GM10266 (cell line): Measurements from ENCODE around the gene TTC19.

Experiments
- DNase-seq: peaks from one replicate; pipeline ENCODE4 v3.0.0; 2012; ENCODE audit errors: extremely low spot score
- TF ChIP-seq, protein P1 (sequence below): IDR thresholded peaks from 2 replicates; pipeline ENCODE4 v1.5.1; 2012; ENCODE audit warnings: mild to moderate bottlenecking, low read depth; ENCODE audit not compliant: control insufficient read depth, insufficient read depth; ENCODE audit errors: missing control alignments

The TTC19 gene, protein sequence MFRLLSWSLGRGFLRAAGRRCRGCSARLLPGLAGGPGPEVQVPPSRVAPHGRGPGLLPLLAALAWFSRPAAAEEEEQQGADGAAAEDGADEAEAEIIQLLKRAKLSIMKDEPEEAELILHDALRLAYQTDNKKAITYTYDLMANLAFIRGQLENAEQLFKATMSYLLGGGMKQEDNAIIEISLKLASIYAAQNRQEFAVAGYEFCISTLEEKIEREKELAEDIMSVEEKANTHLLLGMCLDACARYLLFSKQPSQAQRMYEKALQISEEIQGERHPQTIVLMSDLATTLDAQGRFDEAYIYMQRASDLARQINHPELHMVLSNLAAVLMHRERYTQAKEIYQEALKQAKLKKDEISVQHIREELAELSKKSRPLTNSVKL

DNA sequence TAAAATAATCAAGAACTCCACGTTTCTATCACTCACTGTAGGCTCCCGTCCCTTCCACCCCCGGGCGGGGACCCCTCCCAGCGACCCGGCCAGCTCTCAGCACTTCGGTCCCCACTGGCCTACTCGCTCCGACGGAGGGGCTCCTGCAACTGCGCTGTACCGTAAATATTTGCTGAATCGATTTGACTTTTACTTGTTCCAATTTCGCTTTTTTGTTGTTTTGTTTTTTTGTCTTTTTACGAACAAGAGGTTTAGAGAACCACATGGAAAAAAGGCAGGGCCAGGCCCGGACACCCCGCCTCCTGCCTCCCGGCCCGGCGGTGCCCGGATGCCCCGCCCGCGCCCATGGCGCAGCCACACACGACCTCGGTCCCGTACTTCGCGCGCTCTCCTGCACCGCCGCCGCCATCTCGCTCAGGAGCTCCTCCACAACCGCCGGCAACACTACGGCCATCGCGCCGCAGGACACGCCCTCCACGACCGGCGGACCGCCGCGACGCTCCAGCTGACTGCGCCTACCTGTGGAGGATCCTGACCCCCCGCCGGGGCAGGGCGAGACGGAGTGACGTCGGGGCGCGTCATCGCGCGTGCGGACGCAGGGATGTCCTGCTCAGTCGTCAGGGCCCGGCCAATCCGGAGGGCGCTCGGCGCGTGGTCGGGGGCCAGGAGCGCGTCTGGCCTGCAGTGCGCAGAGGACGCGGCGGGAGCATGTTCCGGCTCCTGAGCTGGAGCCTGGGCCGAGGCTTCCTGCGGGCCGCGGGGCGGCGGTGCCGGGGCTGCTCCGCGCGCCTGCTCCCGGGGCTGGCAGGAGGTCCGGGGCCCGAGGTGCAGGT is at the start of gene TTC19, which contains the start of gene ZSWIM7:
Gene TTC19, plus strand, starts transcription at position 684 of the 833 bp plus-strand sequence. Its CDS starts 25 bp downstream, at position 709.
Gene ZSWIM7, minus strand, starts transcription at position 564 of the 833 bp plus-strand sequence. Its CDS starts 110 bp downstream, at position 454.
- TF ChIP-seq, protein P1, sequence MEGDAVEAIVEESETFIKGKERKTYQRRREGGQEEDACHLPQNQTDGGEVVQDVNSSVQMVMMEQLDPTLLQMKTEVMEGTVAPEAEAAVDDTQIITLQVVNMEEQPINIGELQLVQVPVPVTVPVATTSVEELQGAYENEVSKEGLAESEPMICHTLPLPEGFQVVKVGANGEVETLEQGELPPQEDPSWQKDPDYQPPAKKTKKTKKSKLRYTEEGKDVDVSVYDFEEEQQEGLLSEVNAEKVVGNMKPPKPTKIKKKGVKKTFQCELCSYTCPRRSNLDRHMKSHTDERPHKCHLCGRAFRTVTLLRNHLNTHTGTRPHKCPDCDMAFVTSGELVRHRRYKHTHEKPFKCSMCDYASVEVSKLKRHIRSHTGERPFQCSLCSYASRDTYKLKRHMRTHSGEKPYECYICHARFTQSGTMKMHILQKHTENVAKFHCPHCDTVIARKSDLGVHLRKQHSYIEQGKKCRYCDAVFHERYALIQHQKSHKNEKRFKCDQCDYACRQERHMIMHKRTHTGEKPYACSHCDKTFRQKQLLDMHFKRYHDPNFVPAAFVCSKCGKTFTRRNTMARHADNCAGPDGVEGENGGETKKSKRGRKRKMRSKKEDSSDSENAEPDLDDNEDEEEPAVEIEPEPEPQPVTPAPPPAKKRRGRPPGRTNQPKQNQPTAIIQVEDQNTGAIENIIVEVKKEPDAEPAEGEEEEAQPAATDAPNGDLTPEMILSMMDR, result peak; percentile 7
- DNase-seq, result peak; percentile 99

DNA sequence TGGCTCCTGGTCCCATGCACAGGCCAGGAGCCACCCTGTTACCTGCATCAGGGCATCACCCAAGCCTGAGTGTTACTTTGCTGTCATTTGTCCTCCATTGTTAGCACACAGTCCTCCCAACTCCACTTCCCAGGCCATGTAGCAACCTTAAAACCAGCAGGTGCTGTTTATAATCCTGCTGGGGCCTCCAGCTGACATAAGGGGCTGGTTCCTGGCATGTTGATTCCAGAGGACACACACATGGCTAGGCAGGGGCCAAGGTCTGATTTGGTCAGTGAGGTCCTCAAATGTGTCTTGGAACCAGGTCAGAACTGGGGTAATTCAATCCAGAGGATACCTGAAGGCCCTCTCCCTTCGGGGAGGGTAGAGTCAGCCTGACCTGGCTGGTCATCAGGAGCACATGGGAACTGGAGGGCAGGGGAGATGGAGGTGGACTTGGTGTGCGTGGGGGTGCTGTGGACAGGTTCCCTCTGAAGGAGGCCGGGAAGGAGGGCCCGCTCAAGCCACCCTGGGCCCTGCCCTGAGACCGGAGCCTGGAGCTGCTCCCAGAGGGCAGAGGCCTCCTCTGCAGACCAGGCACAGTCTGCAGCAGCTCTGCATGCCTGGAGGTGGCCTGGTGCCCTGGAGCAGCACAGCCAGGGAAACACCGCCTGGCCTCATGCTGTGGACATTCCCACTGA is 48.1 kb upstream of the TTC19 start:
- no peak for DNase-seq
- TF ChIP-seq, protein P1, result no peak

DNA sequence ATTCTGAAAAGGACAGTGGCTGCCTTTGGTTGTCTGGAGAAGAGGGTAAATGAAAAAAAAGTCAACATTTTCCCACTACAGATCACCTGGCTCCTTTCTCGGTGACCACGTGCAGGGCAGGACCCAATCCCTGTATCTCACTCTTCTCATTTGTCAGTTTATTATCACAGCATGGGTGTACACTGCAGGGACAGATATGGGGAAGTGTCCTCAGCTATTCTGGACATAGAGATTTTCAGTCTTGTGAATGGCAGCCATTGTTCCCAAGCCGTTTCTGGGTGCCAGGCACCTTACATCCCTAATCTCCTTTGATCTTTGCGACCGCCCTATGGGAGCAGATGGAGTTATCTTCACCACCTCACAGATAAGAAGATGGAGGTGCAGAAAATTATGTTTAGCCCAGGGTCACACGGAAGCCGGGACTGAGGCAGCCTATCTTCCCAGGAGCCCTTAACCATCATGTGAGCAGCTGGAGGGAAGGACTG is 47.5 kb upstream of the TTC19 start:
- DNase-seq, result no peak
- TF ChIP-seq, protein P1, result no peak

GRCh38 chr17:15952916-15953790 is 46.5 kb upstream of the TTC19 start:
- TF ChIP-seq, protein P1, result no peak
- no peak for DNase-seq

- TF ChIP-seq, protein P1, result no peak
- no peak for DNase-seq
Observed at GRCh38 chr17:15954222-15954621, 45.4 kb upstream of the TTC19 start.
